Measurements from ENCODE around the gene TPTE2. TPM values are rescaled to one million over a fixed set of nuclear protein-coding genes. Genes with fewer than 3 reads are reported as not detected.

TPTE2 gene
- polyA plus RNA-seq, 1 of the 3 experiments (the other 2 are of a cell fraction), result not detected

DNA sequence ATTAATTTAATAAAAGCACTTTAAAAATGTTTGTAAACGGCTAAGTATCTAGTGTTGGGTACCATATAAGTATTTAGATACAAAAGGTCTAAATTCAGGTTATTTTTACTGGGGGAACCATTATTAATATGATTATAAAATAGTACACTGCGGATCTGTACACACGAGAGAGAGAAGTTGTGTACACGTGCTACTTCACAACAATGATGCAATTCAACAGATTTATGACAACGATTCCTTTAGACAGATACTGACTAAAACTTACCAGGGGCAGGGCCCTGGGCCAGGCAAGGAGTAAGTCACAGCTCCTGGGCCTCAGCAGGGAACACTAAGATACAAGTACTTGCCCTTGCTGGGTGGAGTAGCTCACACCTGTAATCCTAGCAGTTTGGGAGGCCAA is 29.1 kb upstream of the TPTE2 start:
- H3K4me3 ChIP-seq (ENCODE audit: low read depth in 2 of 2, low read length in 1 of 2), result no peak overlapping the region
- no peaks in the 10 kb centered on the region; a peak in 1 of 4 replicates for H3K4me1 ChIP-seq (ENCODE audit: control insufficient read depth in 1 of 2, insufficient read depth in 2 of 2, low read depth in 1 of 2, low read length in 1 of 2)
- POLR2A ChIA-PET, result no interaction called here
- H3K9ac ChIP-seq, result no peak overlapping the region
- TF ChIP-seq, protein P1, sequence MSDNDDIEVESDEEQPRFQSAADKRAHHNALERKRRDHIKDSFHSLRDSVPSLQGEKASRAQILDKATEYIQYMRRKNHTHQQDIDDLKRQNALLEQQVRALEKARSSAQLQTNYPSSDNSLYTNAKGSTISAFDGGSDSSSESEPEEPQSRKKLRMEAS (IDR thresholded peaks at IDR 0.05; ENCODE audit: low read depth), result no peak
- no peak for TF ChIP-seq NRF1 (IDR thresholded peaks at IDR 0.05; ENCODE audit: low read depth, low read length)
- TF ChIP-seq POLR2AphosphoS5 (IDR thresholded peaks at IDR 0.05; ENCODE audit: low read depth, low read length), result no peak
- no peak for TF ChIP-seq SIN3A (IDR thresholded peaks at IDR 0.05; ENCODE audit: borderline replicate concordance, low read depth, low read length)
- TF ChIP-seq FOSL2 (IDR thresholded peaks at IDR 0.05; ENCODE audit: borderline replicate concordance, low read depth), result no peak
- no peak for TF ChIP-seq TAF1 (IDR thresholded peaks at IDR 0.05; ENCODE audit: borderline replicate concordance, low read depth, low read length)
- no peak for TF ChIP-seq MXI1 (IDR thresholded peaks at IDR 0.05; ENCODE audit: low read depth, low read length)
- TF ChIP-seq, protein P2, sequence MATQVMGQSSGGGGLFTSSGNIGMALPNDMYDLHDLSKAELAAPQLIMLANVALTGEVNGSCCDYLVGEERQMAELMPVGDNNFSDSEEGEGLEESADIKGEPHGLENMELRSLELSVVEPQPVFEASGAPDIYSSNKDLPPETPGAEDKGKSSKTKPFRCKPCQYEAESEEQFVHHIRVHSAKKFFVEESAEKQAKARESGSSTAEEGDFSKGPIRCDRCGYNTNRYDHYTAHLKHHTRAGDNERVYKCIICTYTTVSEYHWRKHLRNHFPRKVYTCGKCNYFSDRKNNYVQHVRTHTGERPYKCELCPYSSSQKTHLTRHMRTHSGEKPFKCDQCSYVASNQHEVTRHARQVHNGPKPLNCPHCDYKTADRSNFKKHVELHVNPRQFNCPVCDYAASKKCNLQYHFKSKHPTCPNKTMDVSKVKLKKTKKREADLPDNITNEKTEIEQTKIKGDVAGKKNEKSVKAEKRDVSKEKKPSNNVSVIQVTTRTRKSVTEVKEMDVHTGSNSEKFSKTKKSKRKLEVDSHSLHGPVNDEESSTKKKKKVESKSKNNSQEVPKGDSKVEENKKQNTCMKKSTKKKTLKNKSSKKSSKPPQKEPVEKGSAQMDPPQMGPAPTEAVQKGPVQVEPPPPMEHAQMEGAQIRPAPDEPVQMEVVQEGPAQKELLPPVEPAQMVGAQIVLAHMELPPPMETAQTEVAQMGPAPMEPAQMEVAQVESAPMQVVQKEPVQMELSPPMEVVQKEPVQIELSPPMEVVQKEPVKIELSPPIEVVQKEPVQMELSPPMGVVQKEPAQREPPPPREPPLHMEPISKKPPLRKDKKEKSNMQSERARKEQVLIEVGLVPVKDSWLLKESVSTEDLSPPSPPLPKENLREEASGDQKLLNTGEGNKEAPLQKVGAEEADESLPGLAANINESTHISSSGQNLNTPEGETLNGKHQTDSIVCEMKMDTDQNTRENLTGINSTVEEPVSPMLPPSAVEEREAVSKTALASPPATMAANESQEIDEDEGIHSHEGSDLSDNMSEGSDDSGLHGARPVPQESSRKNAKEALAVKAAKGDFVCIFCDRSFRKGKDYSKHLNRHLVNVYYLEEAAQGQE (IDR thresholded peaks at IDR 0.05; ENCODE audit: low read depth, low read length), result no peak
- TF ChIP-seq, protein P3, sequence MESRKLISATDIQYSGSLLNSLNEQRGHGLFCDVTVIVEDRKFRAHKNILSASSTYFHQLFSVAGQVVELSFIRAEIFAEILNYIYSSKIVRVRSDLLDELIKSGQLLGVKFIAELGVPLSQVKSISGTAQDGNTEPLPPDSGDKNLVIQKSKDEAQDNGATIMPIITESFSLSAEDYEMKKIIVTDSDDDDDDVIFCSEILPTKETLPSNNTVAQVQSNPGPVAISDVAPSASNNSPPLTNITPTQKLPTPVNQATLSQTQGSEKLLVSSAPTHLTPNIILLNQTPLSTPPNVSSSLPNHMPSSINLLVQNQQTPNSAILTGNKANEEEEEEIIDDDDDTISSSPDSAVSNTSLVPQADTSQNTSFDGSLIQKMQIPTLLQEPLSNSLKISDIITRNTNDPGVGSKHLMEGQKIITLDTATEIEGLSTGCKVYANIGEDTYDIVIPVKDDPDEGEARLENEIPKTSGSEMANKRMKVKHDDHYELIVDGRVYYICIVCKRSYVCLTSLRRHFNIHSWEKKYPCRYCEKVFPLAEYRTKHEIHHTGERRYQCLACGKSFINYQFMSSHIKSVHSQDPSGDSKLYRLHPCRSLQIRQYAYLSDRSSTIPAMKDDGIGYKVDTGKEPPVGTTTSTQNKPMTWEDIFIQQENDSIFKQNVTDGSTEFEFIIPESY (IDR thresholded peaks at IDR 0.05; ENCODE audit: borderline replicate concordance, low read depth), result no peak
- TF ChIP-seq, protein P4, sequence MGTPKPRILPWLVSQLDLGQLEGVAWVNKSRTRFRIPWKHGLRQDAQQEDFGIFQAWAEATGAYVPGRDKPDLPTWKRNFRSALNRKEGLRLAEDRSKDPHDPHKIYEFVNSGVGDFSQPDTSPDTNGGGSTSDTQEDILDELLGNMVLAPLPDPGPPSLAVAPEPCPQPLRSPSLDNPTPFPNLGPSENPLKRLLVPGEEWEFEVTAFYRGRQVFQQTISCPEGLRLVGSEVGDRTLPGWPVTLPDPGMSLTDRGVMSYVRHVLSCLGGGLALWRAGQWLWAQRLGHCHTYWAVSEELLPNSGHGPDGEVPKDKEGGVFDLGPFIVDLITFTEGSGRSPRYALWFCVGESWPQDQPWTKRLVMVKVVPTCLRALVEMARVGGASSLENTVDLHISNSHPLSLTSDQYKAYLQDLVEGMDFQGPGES (IDR thresholded peaks at IDR 0.05; ENCODE audit: low read depth, low read length), result no peak
- TF ChIP-seq GATA2 (CRISPR knock-in tag; IDR thresholded peaks at IDR 0.05), result no peak
- TF ChIP-seq YY1 (IDR thresholded peaks at IDR 0.05; ENCODE audit: low read depth), result no peak
- TF ChIP-seq RXRA (IDR thresholded peaks at IDR 0.05; ENCODE audit: borderline replicate concordance, low read depth), result no peak
- TF ChIP-seq GABPA (IDR thresholded peaks at IDR 0.05; ENCODE audit: low read depth), result no peak
- no peak for TF ChIP-seq SMC3 (IDR thresholded peaks at IDR 0.05; ENCODE audit: low read depth, low read length)
- TF ChIP-seq JUND (IDR thresholded peaks at IDR 0.05), result no peak
- no peaks in the 10 kb centered on the region for H3K36me3 ChIP-seq (replicated peaks in 1 of 2; ENCODE audit: control insufficient read depth in 1 of 2, insufficient read depth in 2 of 2, low read length in 1 of 2)
- 58% methylated on average over 5 of the region's 5 CpGs for WGBS (ENCODE audit: low lambda C conversion rate)
- DNase-seq, result no peak
- no peak overlapping the region for H2AFZ ChIP-seq (ENCODE audit: low read depth)
- H3K79me2 ChIP-seq (ENCODE audit: insufficient read depth), result no peaks in the 10 kb centered on the region
- no peaks in the 10 kb centered on the region for H3K27me3 ChIP-seq (ENCODE audit: insufficient read depth)
- CTCF ChIA-PET, result interaction anchor here (1.1 to 1.7 kb wide), 4 partner anchors 11 to 436 kb away, joined by 3 to 4 read pairs (median 4); no protein-coding TSS in a partner anchor
- H3K4me2 ChIP-seq, result no peak overlapping the region
- no peak overlapping the region for H3K27ac ChIP-seq (ENCODE audit: low read depth in 2 of 2, low read length in 1 of 2)
- no peaks in the 10 kb centered on the region for H3K9me3 ChIP-seq
- H3F3A ChIP-seq (replicated peaks; ENCODE audit: insufficient read depth), result peaks cover 7% of the 10 kb centered on the region
- H3K9me2 ChIP-seq, result no peaks in the 10 kb centered on the region
- H4K20me1 ChIP-seq (ENCODE audit: insufficient read depth), result no peaks in the 10 kb centered on the region

All from SK-N-SH (cell line).